Inferior parietal cortex (tissue), 1 donor: Measurements from ENCODE around the gene DEFB108B.
A peak's percentile ranks its signal among the peaks of the same experiment; 100 is the strongest.
"Not testable (repeated sequence)": the region's sequence is repeated elsewhere in the genome, so short reads cannot be mapped to it uniquely, and the experiment has no call there.

Experiments
- DNase-seq: peaks from one replicate; pipeline ENCODE4 v3.0.0-alpha.2; 2016; ENCODE audit errors: extremely low spot score

The DEFB108B gene

GRCh38 chr11:71813481-71814355 is 19.3 kb upstream of the DEFB108B start:
- DNase-seq = peak; percentile 84

- not testable (repeated sequence) for DNase-seq
Observed at GRCh38 chr11:71821539-71821938, 11.5 kb upstream of the DEFB108B start.

- not testable (repeated sequence) for DNase-seq
Observed at GRCh38 chr11:71829247-71829646, 3.8 kb upstream of the DEFB108B start.

GRCh38 chr11:71829686-71830085 is 3.3 kb upstream of the DEFB108B start:
- DNase-seq = not testable (repeated sequence)

- not testable (repeated sequence) for DNase-seq
Observed at GRCh38 chr11:71842720-71843119, 9.7 kb downstream of the DEFB108B start.

GRCh38 chr11:71843355-71843754 is 10.4 kb downstream of the DEFB108B start:
- not testable (repeated sequence) for DNase-seq

- no peak for DNase-seq
Observed at GRCh38 chr11:71843858-71844257, 10.9 kb downstream of the DEFB108B start.

- DNase-seq = not testable (repeated sequence)
Observed at GRCh38 chr11:71853895-71854294, 20.9 kb downstream of the DEFB108B start.

- not testable (repeated sequence) for DNase-seq
Observed at GRCh38 chr11:71855880-71856279, 22.9 kb downstream of the DEFB108B start.

GRCh38 chr11:71860835-71861234 is 27.8 kb downstream of the DEFB108B start:
- not testable (repeated sequence) for DNase-seq

- DNase-seq = peak; percentile 3
Observed at GRCh38 chr11:71863978-71864627, 31.1 kb downstream of the DEFB108B start.

GRCh38 chr11:71867209-71867608 is 34.2 kb downstream of the DEFB108B start:
- not testable (repeated sequence) for DNase-seq

- DNase-seq = not testable (repeated sequence)
Observed at GRCh38 chr11:71869931-71870330, 36.9 kb downstream of the DEFB108B start.

- DNase-seq = not testable (repeated sequence)
Observed at GRCh38 chr11:71870661-71871060, 37.7 kb downstream of the DEFB108B start.

- DNase-seq = not testable (repeated sequence)
Observed at GRCh38 chr11:71876262-71876661, 43.3 kb downstream of the DEFB108B start.

- DNase-seq = not testable (repeated sequence)
Observed at GRCh38 chr11:71878059-71878458, 45.1 kb downstream of the DEFB108B start, which contains the start of gene DEFB131B. Gene DEFB131B, plus strand, starts transcription at chr11:71878453. Its CDS starts 0 bp downstream, at chr11:71878453.

- DNase-seq = not testable (repeated sequence)
Observed at GRCh38 chr11:71885806-71886205, 52.8 kb downstream of the DEFB108B start.
